HG03097 (cell line): ENCODE data around the gene UBB.

Source experiments
- ATAC-seq: cut with Tn5 transposase; IDR thresholded peaks from one replicate; pipeline ENCODE4 v1.9.1; 2021; ENCODE audit not compliant: unreplicated experiment, low FRiP score

UBB gene

DNA sequence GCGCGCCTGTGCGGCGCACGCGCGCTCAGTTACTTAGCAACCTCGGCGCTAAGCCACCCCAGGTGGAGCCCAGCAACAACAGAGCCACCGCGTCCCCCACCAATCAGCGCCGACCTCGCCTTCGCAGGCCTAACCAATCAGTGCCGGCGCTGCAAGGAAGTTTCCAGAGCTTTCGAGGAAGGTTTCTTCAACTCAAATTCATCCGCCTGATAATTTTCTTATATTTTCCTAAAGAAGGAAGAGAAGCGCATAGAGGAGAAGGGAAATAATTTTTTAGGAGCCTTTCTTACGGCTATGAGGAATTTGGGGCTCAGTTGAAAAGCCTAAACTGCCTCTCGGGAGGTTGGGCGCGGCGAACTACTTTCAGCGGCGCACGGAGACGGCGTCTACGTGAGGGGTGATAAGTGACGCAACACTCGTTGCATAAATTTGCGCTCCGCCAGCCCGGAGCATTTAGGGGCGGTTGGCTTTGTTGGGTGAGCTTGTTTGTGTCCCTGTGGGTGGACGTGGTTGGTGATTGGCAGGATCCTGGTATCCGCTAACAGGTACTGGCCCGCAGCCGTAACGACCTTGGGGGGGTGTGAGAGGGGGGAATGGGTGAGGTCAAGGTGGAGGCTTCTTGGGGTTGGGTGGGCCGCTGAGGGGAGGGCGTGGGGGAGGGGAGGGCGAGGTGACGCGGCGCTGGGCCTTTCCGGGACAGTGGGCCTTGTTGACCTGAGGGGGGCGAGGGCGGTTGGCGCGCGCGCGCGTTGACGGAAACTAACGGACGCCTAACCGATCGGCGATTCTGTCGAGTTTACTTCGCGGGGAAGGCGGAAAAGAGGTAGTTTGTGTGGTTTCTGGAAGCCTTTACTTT, at the start of gene UBB:
Gene UBB (plus strand): TSS at position 452 of the 856 bp plus-strand sequence. CDS start 817 bp downstream, outside the sequence.
- peak; percentile 89 for ATAC-seq

DNA sequence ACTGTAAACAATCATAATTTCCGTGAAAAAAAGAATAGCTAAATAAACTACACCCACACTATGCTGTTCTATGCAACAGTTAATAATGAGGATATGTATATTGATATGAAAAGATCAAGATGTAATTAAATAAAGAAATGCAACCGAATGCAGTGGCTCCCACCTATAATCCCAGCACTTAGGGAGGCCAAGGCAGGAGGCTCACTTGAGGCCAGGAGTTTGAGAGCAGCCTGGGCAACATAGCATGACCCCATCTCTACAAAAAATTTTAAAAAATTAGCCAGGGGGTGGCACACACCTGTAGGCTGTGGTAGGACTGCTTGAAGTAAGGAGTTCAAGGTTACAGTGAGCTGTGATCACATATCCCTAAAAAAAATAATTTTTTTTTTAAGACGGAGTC, 42.5 kb upstream of the UBB start:
- ATAC-seq = no peak

DNA sequence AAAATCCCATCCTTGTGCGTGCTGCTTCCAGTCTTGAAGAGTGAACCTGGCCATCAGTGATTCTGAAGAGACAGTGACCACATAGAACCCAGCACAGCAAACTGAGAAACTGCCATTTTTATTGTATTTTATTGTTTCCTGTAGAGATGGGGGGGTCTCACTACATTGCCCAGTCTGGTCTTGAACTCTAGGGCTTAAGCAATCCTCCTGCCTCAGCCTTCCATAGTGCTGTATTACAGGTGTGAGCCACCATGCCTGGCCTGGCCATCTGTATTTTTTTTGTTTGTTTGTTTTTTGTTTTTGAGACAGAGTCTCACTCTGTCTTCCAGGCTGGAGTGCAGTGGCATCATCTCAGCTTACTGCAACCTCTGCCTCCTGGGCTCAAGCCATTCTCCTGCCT, 41.5 kb upstream of the UBB start:
- ATAC-seq = no peak

DNA sequence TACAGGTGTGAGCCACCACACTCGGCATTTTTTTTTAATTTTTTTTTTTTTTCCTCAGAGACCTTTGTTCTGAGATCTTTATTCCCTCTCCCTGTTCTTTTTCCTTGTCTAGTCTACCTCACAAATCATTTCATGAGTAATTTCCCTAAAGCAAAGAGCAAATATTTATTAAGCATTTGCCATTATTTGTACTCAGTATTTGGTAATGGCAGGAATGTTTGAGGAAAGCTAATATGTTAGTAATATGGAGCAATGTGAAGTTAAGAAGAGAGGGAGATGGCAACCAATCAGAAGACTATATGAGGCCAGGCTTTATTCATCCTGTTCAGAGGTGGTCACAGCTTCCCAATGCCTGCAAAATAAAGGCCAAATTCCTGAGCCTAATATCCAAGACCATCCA, 40.9 kb upstream of the UBB start:
- ATAC-seq = no peak

DNA sequence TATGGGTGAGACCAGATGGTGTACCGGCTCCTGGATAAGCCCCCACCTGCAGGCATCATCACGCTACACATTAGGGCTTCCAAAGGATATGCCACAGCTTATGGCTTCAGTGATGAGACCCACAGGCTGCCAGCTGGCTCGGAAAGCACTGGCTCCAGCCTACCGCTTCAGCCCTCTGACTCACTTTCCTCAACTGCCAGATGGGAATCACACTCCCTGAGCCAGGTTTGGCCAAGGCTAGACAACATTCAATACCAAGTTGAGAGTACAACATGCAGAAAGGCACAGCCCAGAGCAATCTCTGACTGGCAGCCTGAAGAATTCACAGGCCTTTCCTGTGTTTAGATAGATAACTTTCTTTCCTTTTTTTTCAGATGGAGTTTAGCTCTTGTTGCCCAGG, 37.9 kb upstream of the UBB start:
- ATAC-seq = no peak

DNA sequence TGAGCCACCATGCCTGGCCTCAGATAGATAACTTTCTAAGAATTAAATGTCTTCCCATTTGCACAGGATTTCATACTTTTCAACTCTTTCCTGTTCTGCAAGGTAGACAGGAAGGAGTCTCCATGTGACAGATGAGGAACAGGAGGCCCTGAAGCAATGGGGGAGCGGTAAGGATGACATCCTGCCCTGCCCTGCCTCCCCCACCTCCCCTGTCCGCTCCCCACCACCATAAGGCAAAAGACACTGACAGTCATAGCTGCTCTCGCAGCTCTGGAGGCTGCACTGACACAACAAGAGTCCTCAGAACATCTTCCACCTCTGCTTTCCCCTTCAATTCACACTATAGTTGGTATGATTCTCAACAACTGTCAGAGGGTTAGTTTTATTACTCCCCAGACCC, 37.3 kb upstream of the UBB start:
- ATAC-seq = no peak

DNA sequence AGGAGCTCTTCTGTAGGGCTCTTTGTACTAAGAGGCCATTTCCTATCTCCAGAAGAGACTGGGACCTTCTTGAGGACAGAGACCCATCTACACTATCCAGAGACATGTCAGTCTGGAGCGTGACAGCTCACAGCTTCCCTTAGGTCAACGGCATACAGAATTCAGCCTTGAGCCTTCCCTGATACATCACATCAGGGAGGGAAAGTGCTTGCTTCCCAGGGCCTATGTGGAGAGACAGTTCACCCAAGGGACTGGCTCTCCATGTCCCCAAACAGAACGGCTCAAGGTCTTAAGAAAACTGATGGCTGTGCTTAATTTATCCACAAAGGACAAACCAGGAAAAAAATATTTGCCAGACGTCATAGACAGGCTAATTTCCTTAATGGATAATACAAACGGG, 35.3 kb upstream of the UBB start:
- no peak for ATAC-seq

DNA sequence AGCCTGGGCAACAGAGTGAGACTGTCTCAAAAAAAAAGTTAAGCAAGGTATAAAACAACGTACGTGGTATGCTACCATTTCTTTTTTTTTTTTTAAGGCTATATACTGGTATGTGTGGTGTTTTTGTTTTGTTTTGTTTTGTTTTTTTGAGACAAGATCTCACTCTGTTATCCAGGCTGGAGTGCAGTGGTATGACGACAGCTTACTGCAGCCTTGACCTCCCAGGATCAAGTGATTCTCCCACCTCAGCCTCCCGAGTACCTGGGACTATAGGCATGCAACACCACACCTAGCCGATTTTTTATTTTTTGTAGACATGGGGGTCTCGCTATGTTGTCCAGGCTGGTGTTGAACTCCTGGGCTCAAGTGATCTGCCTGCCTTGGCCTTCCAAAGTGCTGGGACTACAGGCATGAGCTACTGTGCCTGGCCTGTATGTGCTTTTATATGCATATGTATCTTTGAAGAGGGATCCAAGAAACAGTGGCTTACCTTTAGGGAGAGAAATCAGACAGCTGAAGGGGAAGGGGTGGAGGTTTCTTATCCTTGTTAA, 34.1 kb upstream of the UBB start:
- ATAC-seq = no peak

DNA sequence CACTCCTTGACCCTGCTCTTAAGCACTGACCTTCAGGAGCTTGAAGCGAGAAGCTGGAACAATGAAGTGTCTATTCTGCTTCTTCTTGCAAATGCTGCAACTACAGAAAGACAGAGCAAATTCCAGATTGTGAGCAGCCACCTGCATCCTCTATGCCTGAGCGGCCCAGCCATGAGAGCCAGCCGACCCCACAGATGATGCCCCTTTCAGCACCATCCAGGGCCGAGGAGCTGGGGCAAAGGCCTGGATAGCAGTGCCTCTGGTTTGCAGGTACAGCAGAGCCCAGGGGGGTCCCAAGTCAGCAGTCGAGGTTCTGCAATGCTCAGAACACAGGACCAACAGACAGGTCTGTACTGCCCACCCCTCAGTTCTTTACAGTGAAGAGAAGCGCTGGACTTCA, 32.3 kb upstream of the UBB start:
- no peak for ATAC-seq

DNA sequence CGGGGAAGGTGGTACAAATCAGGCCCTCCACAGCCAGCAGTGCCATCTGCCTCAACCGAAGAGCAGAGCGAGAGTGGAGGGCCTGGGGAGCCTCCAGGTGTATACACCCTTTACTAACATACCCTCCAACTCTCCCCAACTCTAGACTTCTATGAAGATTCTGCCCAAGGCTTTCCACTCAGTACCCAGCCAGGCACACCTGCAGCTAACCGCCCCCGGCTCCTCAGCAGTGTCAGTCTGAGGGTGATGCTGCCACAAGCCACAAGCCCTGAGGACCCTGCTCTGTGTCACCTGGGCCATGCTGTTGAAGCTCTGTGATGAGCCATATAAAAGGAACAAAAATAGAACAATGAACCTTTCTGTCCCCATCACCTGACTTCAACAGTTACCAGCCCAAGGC, 31.5 kb upstream of the UBB start:
- ATAC-seq = no peak

DNA sequence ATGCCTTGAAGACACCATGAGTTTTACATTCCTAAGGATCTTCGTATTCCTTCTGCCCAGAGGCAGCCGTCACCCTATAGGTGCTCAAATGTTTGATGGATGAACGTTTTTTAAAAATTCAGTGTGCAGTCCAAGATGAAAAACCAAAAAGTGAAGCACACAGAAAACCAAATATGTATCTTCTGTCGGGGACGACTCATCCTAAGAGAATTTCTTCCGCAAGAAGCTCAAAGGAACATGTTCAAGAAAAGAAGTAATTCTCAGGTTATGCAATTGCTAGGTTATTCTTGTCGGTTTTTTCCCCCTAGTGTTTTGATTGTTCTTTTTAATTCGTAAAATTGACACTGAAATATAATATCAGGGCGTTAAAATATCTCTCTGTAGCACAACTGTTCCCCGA, 29.1 kb upstream of the UBB start:
- no peak for ATAC-seq

DNA sequence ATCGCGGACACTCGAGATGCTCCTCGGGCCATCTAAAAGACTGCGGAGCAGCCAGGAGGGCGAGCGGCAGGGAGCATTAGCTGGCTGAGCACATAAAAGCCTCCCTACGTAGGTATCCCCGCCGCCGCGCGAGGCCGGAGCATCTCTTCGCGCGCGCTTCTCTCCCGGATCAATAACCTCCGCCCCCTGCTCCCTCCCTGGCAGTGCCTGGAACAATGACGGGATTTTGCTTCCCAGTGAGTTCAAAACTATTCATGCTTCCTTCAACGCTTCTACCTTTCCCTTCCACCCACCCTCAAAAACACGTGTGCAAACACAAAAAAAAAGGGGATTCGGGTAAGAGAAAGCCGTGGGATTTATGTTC, 28.6 kb upstream of the UBB start:
- ATAC-seq = no peak

DNA sequence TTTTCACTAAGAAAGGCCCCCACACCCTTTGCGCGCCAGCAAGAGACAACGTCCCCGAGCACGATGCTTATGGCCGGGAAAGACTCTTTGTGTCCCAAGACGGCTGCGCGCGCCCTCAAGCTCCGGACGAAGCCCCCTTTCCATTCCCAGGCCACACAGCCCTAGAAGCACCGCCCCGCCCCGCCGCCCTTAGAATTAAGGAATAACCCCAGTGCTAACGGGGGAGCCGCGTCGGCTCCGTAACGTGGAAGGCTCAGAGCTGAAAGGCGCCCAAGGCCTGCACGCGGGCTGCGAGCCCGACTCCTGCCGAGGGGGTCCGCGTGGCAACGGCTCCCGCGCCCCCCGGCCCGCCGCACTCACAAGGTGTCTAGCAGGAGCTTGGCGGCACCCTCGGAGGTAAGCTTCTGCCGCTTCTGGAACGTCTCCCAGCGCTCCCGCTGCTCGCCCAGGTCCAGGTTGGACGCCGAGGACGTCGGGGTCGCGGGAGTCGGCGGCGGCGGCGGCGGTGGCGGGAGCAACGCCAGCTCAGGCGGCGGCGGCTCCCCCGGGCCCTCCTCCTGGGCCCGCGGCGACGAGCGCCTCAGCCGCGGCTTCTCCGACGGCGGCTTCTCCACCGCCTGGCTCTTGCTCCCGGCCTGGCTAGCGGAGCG, 28.1 kb upstream of the UBB start:
- no peak for ATAC-seq

DNA sequence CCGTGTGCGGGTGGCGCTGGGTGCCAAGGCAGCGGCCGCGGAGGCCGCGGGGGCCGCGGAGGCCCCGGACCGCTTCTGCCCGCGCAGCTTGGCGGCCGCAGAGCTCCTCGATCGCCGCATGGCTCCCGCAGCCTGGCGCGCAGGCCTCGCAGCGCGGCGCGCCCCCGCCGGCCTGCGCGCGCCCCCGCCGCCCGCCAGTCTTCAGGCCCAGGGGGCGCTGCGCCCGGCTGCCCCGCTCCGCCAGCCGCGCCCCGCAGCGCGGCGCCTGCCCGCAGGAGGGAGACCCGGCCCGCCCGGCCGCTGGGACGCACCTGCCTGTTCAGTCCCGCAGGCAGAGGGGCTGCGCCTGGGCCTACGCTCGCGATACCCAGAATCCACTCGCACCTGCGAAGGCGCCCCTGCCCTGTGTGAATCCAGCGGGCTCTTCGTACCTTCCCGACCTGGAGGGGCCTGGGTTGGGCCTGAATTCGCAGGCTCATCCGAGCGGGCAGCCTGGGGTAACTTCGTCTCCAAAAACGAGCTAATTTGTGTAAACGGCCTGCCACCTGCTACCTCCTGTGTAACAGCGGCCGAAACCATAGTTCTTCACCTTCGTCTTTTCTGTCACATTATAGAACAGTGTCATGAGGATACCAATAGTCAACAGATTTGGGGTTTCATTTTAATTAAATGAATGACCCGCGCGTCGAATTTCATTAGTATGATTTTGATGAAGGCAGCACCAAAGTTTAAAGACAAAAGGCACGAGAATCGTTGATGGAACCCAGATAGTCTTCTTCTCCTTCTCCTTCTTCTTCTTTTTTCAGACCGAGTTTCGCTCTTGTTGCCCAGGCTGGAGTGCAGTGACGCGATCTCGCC, 27.3 kb upstream of the UBB start, which contains the start of gene CENPV:
Gene CENPV (minus strand): TSS at position 153 of the 858 bp plus-strand sequence. CDS start 33 bp downstream, at position 120.
- no peak for ATAC-seq

DNA sequence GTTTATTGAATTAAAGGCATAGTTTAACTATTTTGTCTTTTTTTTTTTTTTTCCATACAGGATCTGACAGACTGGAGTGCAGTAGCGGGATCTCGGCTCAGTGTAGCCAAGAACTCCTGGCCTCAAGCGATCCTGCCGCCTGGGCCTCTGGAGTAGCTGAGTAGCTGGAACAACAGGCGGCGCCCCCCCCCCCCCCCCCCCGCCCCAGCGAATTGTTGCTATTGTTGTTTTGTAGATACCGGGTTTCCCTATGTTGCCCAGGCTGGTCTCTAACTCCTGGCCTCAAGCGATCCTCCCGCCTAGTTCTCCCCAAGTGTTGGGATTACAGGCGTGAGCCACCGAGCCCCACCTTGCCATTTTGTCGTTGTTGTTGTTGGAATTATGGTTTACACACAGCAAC, 26.3 kb upstream of the UBB start:
- ATAC-seq = no peak

DNA sequence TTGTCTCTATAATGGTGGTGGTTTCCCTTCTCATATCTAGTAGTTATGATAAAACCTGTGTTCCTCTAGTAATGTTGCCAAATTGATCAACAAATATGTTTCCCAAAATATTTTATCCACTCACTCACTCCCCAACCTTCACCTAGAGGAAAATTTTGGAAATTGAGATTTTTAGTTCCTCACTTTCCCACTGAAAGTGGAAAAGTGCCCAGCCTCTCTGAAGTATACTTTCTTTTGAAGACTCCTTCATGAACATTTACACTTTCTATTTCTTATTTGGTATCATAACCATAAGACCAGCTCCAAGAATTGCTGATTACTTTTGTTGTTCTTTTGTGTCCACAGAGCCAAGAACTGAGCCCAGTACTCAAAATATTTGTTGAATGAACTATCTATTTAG, 22.5 kb upstream of the UBB start:
- no peak for ATAC-seq

DNA sequence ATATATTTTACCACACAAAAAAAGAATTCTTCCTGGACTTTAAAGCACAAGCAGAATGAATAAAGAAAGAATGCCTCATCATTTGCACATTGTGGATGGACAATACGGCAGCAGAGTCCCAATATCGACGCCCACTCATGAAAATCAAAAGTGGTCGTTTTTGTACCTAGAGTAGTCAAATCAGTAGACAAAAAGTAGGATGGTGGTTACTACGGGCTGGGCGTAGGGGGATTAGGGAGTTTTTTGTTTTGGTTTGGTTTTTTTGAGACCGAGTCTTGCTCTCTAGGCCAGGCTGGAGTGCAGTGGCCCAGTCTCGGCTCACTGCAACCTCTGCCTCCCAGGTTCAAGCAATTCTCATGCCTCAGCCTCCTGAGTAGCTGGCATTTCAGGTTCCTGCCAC, 19.0 kb upstream of the UBB start:
- ATAC-seq = no peak

DNA sequence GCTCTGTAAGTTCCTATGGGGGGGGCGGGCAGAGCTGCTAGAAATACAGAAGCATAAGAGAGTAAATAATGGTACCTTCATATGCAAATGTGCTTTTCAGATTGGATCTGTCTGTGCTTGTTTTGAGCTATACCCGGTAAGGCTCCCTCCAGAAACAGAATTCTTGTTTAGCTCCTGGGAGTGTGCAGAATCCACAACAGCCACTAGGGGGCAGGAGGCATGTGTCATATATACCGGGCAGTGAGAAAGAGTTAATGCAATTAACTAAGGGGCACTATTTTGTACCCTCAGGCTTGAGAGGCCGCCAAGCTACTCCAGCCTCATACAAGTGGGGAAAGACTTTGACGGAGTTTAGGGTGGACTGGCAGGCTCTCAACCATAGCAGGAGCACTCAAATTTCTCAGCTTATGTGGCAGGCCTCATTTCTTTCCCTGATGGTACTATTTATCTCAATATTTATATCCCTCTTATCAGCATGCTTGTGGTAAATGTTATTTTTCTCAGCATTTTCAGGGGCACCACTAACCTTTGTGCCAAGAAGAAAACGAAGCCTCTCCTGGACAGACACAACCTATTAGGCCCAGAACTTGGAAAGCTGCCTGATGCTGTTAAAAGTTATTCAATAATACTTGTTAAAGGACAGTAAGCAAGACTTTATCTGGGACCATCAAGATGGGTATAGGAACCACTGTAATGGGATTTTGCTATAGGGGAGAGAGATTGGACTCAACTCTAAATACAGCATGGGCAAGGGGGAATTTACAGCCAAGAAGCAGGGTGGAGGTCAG, 16.9 kb upstream of the UBB start:
- ATAC-seq = peak; percentile 87

DNA sequence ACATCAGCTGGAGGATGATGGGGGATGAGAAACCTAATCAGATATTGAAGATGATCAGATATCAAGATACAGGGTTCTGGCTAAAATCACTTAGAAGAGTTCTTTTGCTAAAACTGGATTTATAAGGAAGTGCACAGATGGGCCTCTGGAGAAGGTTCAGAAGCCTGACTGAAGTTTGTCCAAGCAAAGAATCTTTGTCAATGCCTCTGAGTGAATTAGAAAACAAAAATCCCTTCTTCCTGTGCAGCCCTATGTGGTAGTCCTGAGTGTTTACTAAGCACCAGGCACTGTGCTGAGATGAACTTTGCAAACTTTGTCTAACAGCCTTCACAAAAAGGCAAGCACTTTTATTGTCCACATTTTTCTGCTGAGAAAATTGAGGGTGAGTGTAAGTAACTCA, 16.3 kb upstream of the UBB start:
- ATAC-seq = no peak

DNA sequence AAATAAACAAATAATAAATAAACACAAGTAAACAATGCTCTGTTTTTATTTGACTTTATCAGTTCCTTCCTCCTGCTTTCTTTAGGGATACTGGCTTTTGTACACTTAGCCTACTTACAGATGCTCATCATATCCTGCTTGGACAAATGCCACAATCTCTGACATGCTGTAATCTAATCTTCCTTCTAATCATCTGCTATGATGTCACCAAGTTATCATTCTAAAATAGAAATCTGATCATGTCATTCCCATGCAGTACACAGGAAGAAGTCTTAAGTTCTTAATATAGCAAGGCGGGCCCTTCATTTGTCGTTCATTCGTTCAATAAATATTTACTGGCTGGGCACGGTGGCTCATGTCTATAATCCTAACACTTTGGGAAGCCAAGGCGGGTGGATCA, 9.1 kb upstream of the UBB start:
- no peak for ATAC-seq
